Keratinocyte (primary cell): ENCODE results near the gene KRTAP1-4. TPM values are rescaled to one million over a fixed set of nuclear protein-coding genes. Genes with fewer than 3 reads are reported as not detected.

Source experiments
- DNase-seq: peaks from one replicate; pipeline ENCODE4 v3.0.0-alpha.2; 2011; ENCODE audit warnings: low read depth, missing footprints, low spot score
- FAIRE-seq: peaks from 2 replicates; lab custom pipeline; 2011; peaks lifted over from hg19 to GRCh38; lab: Jason Lieb, UNC
- H2AFZ ChIP-seq: 2 replicates; pipeline ENCODE4 v1.6.0; 2012; ENCODE audit warnings: low read length, control low read depth, inconsistent platforms; ENCODE audit not compliant: control insufficient read depth
- H3K27ac ChIP-seq: 2 replicates; pipeline ENCODE4 v1.5.1; 2011; ENCODE audit warnings: low read length; ENCODE audit not compliant: control insufficient read depth, insufficient read depth
- H3K27me3 ChIP-seq: 3 replicates; pipeline ENCODE4 v1.6.0; 2011; ENCODE audit warnings: low read length; ENCODE audit not compliant: control insufficient read depth, insufficient read depth; ENCODE audit errors: extremely low read depth
- H3K36me3 ChIP-seq, 2 experiments: 2 replicates in 1 of 2; 3 replicates in 1 of 2; pipeline ENCODE4 v1.5.1; 2011; ENCODE audit warnings: low read length in 2 of 2, mild to moderate bottlenecking in 1 of 2; ENCODE audit not compliant: control insufficient read depth in 2 of 2, insufficient read depth in 2 of 2; ENCODE audit errors: extremely low read depth in 1 of 2
- H3K4me1 ChIP-seq: 3 replicates; pipeline ENCODE4 v1.5.1; 2011; ENCODE audit warnings: low read length; ENCODE audit not compliant: control insufficient read depth, insufficient read depth; ENCODE audit errors: extremely low read depth
- H3K4me2 ChIP-seq: 3 replicates; pipeline ENCODE4 v1.6.0; 2011; ENCODE audit warnings: low read depth, low read length; ENCODE audit not compliant: control insufficient read depth, insufficient read depth; ENCODE audit errors: extremely low read depth
- H3K4me3 ChIP-seq, 3 experiments: fragments of 200-600 bp in 1 of 3; sonication (generic) in 1 of 3; 2 replicates in 2 of 3; 3 replicates in 1 of 3; pipeline ENCODE4 v1.5.1; 2011 to 2016; ENCODE audit warnings: low read length in 3 of 3, mild to moderate bottlenecking in 3 of 3, control low read depth in 2 of 3, inconsistent platforms in 1 of 3, low read depth in 1 of 3, mixed read lengths in 1 of 3, mixed run types in 1 of 3, moderate library complexity in 1 of 3; ENCODE audit not compliant: control insufficient read depth in 2 of 3, insufficient read depth in 2 of 3; ENCODE audit errors: extremely low read depth in 1 of 3
- H3K79me2 ChIP-seq: 2 replicates; pipeline ENCODE4 v1.6.0; 2012; ENCODE audit warnings: low read length; ENCODE audit not compliant: control insufficient read depth, insufficient read depth
- H3K9ac ChIP-seq: 3 replicates; pipeline ENCODE4 v1.6.0; 2011; ENCODE audit warnings: low read length; ENCODE audit not compliant: control insufficient read depth, insufficient read depth; ENCODE audit errors: extremely low read depth
- H3K9me1 ChIP-seq: 3 replicates; pipeline ENCODE4 v1.6.0; 2011; ENCODE audit warnings: low read length; ENCODE audit not compliant: control insufficient read depth, insufficient read depth; ENCODE audit errors: extremely low read depth
- H3K9me3 ChIP-seq: 2 replicates; pipeline ENCODE4 v1.5.1; 2012; ENCODE audit warnings: low read depth, low read length; ENCODE audit not compliant: control insufficient read depth
- H4K20me1 ChIP-seq: 3 replicates; pipeline ENCODE4 v1.6.0; 2011; ENCODE audit warnings: low read length; ENCODE audit not compliant: control insufficient read depth, insufficient read depth; ENCODE audit errors: extremely low read depth
- CTCF ChIP-seq, 3 experiments: IDR thresholded peaks in 1 of 3; conservative IDR thresholded peaks in 1 of 3; optimal IDR thresholded peaks in 1 of 3; 2 replicates in 2 of 3; 3 replicates in 1 of 3; pipeline versions ENCODE3 to v1.5.1; 2011; ENCODE audit warnings: low read length in 3 of 3, mild to moderate bottlenecking in 3 of 3, moderate library complexity in 2 of 3, control low read depth in 1 of 3, inconsistent platforms in 1 of 3; ENCODE audit not compliant: insufficient read depth in 2 of 3; ENCODE audit errors: extremely low read depth in 1 of 3
- EZH2 ChIP-seq: IDR thresholded peaks from one replicate; pipeline ENCODE4 v1.6.1; 2012; ENCODE audit warnings: inconsistent platforms, mild to moderate bottlenecking, low read length, moderate library complexity
- dilution Hi-C: fragments of 300-500 bp; cut with MboI; formaldehyde crosslinking; loops from one replicate; pipeline ENCODE4 v1.7.0; 2020; ENCODE audit warnings: low sequenced_read_pairs; ENCODE audit not compliant: extremely low pct_ligation_motif_present
- polyA plus RNA-seq, 5 experiments: library from polyadenylated mRNA; depleted of rRNA in 3 of 5; stranded (reverse) in 3 of 5; stranded (forward) in 1 of 5; unstranded in 1 of 5; fragments of >200 nt; gene quantifications; 1 replicate in 1 of 5; 2 replicates in 3 of 5; 3 replicates in 1 of 5; pipeline versions ENCODE4 v1.2.1 to v1.2.3, GENCODE V29; 2011 to 2012; ENCODE audit warnings: missing spikeins in 2 of 5, low read depth in 1 of 5, low replicate concordance in 1 of 5

The KRTAP1-4 gene
- polyA plus RNA-seq, 1 donor (not counting 4 experiments of a cell fraction or from before 2014, with no cell fraction given), result not detected

DNA sequence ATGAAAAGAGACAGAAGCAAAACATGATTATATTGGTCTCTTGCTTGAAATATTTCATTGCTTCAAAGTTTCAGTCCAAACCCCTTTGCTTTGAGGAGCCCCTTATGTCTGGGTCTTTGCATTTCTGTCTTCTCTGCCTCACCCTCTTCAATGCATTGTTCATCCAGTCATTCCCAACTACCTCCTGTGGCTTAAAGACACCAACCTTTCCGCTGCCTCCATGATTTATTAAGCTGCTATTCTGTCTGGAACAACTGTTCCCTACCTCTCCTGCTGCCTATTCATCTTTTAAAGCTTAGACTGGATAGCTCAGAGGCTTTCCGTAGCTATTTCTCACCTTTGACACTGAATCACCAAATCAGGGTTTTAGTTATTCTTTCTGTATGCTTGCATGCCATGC lies 32.6 kb downstream of the KRTAP1-4 start:
- TF ChIP-seq CTCF (optimal IDR thresholded peaks at IDR 0.05 in 1 of 3, IDR thresholded peaks at IDR 0.05 in 1 of 3, conservative IDR thresholded peaks at IDR 0.05 in 1 of 3; ENCODE audit: extremely low read depth in 1 of 3, insufficient read depth in 2 of 3, low read length in 3 of 3) (no peak), EZH2 (no peak)
- dilution Hi-C loops, result no loop called here
- H2AFZ ChIP-seq, result no peak overlapping the region
- H3K9me1 ChIP-seq, result no peaks in the 10 kb centered on the region
- H3K4me3 ChIP-seq, result no peak overlapping the region
- H3K27me3 ChIP-seq, result no peaks in the 10 kb centered on the region
- DNase-seq (no peak), FAIRE-seq (no peak)
- H3K9me3 ChIP-seq, result no peaks in the 10 kb centered on the region
- no peak overlapping the region for H3K9ac ChIP-seq
- no peak overlapping the region for H3K27ac ChIP-seq
- no peaks in the 10 kb centered on the region for H4K20me1 ChIP-seq
- H3K79me2 ChIP-seq, result no peaks in the 10 kb centered on the region
- H3K4me1 ChIP-seq, result peaks cover under 1% of the 10 kb centered on the region
- no peaks in the 10 kb centered on the region for H3K36me3 ChIP-seq
- H3K4me2 ChIP-seq, result no peak overlapping the region

GRCh38 chr17:40996829-40997228 lies 33.2 kb downstream of the KRTAP1-4 start:
- FAIRE-seq, result no peak
- no peak overlapping the region for H3K4me2 ChIP-seq

More at GRCh38 chr17:40996829-40997228, 33.2 kb downstream of the KRTAP1-4 start:
- no peaks in the 10 kb centered on the region for H3K9me3 ChIP-seq
- H3K79me2 ChIP-seq, result no peaks in the 10 kb centered on the region
- TF ChIP-seq EZH2 (no peak), CTCF (optimal IDR thresholded peaks at IDR 0.05 in 1 of 3, IDR thresholded peaks at IDR 0.05 in 1 of 3, conservative IDR thresholded peaks at IDR 0.05 in 1 of 3; ENCODE audit: extremely low read depth in 1 of 3, insufficient read depth in 2 of 3, low read length in 3 of 3) (no peak)
- no peaks in the 10 kb centered on the region for H3K9me1 ChIP-seq
- dilution Hi-C loops, result no loop called here
- H2AFZ ChIP-seq, result no peak overlapping the region
- H4K20me1 ChIP-seq, result no peaks in the 10 kb centered on the region
- no peaks in the 10 kb centered on the region for H3K4me1 ChIP-seq
- no peak for DNase-seq
- H3K27me3 ChIP-seq, result no peaks in the 10 kb centered on the region
- H3K4me3 ChIP-seq, result no peak overlapping the region
- no peak overlapping the region for H3K9ac ChIP-seq
- H3K27ac ChIP-seq, result no peak overlapping the region
- H3K36me3 ChIP-seq, result no peaks in the 10 kb centered on the region
